ENCODE data around the gene SPACA4.
"Not testable (repeated sequence)": the region's sequence is repeated elsewhere in the genome, so short reads cannot be mapped to it uniquely, and the experiment has no call there.

SPACA4 gene, protein sequence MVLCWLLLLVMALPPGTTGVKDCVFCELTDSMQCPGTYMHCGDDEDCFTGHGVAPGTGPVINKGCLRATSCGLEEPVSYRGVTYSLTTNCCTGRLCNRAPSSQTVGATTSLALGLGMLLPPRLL

DNA sequence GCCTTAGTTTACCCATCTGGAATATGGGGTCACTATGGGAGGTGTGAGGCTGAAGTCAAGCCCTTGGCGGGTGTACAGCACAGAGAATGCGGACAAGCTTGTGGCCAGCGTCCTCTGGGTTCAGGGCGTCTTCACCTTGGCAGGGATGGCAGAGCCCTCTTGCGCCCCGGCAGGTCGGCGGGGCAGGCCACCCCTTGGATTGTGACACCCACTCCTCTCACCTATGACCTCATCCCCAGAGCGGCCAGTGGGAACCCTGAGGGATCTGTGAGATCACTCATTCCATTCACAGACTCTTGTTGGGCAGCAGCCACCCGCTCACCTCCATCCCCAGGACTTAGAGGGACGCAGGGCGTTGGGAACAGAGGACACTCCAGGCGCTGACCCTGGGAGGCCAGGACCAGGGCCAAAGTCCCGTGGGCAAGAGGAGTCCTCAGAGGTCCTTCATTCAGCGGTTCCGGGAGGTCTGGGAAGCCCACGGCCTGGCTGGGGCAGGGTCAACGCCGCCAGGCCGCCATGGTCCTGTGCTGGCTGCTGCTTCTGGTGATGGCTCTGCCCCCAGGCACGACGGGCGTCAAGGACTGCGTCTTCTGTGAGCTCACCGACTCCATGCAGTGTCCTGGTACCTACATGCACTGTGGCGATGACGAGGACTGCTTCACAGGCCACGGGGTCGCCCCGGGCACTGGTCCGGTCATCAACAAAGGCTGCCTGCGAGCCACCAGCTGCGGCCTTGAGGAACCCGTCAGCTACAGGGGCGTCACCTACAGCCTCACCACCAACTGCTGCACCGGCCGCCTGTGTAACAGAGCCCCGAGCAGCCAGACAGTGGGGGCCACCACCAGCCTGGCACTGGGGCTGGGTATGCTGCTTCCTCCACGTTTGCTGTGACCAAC lies at the start of gene SPACA4:
TSS of gene SPACA4 (plus strand) at position 280 of the 896 bp plus-strand sequence. CDS start at position 517, 237 bp downstream.
- Mint-ChIP-seq H3K4me1 (peaks cover 5% of the 10 kb centered on the region), H3K27ac (no peak within 1 kb of the TSS), H3K9me3 (no peaks in the 10 kb centered on the region), H3K36me3 (no peaks in the 10 kb centered on the region), H3K4me3 (no peak within 1 kb of the TSS), H3K27me3 (no peaks in the 10 kb centered on the region)
- ATAC-seq (ENCODE audit: low read depth) (no peak), DNase-seq (ENCODE audit: low spot score in 2 of 2) (no peak)

DNA sequence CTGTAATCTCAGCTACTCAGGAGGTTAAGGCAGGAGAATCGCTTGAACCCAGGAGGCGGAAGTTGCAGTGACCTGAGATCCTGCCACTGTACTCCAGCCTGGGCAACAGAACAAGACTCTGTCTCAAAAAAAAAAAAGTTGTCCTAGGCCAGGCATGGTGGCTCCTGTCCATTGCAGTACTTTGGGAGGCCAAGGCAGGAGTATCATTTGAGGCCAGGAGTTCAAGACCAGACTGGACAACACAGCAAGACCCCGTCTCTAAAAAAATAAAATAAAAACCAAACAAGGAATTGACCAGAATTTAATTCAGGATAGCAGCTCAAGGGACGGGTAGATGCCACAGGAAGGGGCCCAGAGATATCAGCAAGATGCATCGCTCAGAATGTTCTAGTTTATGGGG lies 49.7 kb upstream of the SPACA4 start:
- peaks cover 18% of the 10 kb centered on the region for H3K27me3 Mint-ChIP-seq
- DNase-seq (ENCODE audit: low spot score in 2 of 2) (no peak), ATAC-seq (ENCODE audit: low read depth) (no peak)
- H3K4me1 Mint-ChIP-seq: peaks cover 2% of the 10 kb centered on the region
- H3K36me3 Mint-ChIP-seq: no peaks in the 10 kb centered on the region
- H3K9me3 Mint-ChIP-seq: no peaks in the 10 kb centered on the region
- no peak overlapping the region for H3K27ac Mint-ChIP-seq
- H3K4me3 Mint-ChIP-seq: no peak overlapping the region

DNA sequence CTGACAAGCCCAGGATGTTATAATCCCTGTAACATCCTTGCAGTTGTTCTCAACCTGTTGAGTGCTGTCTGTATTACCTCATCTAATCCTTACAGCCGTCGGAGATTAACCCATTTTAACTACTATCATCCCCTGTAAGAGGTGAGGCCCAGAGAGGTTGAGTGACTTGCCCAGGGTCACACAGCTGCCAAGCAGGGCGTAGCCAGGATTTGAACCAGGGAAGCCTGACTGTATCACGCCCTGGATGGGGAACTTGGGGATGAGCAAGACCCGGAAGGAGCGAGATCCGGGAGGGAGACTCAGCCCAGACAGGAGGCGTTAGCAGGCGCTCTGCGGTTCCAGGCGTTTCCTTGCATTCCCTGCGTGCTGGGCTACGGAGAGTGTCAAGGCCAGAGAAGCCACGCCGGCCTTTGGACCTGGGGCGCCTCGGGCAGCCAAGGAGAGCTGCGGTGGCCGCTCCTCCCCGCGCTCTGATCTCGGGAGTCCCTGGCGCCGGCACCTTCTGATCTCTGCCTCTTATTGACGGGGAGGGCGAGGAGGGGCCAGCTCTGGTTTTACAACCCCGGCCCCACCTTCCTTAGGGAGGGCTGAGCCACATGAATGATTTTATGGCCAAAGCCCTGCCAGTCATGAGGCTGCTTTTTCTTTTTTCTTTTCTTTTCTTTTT lies 48.4 kb upstream of the SPACA4 start:
- peaks cover 18% of the 10 kb centered on the region for H3K27me3 Mint-ChIP-seq
- H3K9me3 Mint-ChIP-seq: no peaks in the 10 kb centered on the region
- H3K27ac Mint-ChIP-seq: no peak overlapping the region
- no peak overlapping the region for H3K4me3 Mint-ChIP-seq
- no peak for ATAC-seq (ENCODE audit: low read depth)
- peaks cover 2% of the 10 kb centered on the region for H3K4me1 Mint-ChIP-seq
- no peak for DNase-seq (ENCODE audit: low spot score in 2 of 2)
- no peaks in the 10 kb centered on the region for H3K36me3 Mint-ChIP-seq

DNA sequence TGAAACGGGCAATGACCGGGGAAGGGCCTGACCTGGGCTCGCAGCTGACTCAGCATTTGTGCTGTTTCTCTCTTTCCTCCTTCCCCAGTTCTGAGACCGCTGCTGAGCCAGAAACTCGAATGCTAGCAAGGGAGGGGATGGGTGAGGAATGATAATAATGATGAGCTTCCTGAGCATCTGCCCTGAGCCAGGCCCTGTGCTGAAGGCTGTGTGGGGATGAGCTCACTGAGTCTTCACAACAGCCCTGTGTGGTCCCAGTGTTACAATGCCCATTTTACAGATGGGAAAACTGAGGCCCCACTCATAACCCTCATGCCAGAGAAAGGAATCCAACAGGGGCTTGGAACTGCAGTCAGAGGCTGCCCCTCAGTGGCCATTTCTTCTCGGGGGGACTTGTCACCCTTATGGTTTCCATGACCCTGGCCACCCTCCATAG lies 46.4 kb upstream of the SPACA4 start:
- H3K4me1 Mint-ChIP-seq: peaks cover 4% of the 10 kb centered on the region
- peaks cover 16% of the 10 kb centered on the region for H3K27me3 Mint-ChIP-seq
- DNase-seq (ENCODE audit: low spot score in 2 of 2): no peak
- ATAC-seq (ENCODE audit: low read depth): no peak
- H3K27ac Mint-ChIP-seq: no peak overlapping the region
- no peaks in the 10 kb centered on the region for H3K9me3 Mint-ChIP-seq
- no peak overlapping the region for H3K4me3 Mint-ChIP-seq
- no peaks in the 10 kb centered on the region for H3K36me3 Mint-ChIP-seq

DNA sequence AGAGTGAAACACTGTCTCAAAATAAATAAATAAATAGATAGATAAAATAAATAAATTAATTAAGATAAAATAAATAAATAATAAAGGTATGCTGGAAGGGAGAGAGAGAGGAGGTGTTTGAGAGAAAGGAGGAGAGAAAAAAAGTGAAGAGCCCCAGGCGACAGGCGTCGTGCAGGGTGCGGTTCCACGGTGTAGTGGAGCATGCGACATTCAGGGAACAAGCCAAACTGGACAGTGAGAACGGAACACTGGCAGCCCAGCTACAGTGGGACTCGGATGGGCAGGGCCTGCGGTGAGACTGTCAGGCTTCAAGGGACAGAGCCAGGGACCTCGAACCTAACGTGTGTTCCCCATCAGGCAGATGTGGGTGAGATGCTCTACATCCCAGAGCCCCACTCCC lies 45.1 kb upstream of the SPACA4 start:
- H3K27ac Mint-ChIP-seq: no peak overlapping the region
- peaks cover 4% of the 10 kb centered on the region for H3K4me1 Mint-ChIP-seq
- no peak for DNase-seq (ENCODE audit: low spot score in 2 of 2)
- peaks cover 9% of the 10 kb centered on the region for H3K27me3 Mint-ChIP-seq
- ATAC-seq (ENCODE audit: low read depth): no peak
- no peaks in the 10 kb centered on the region for H3K9me3 Mint-ChIP-seq
- no peaks in the 10 kb centered on the region for H3K36me3 Mint-ChIP-seq
- H3K4me3 Mint-ChIP-seq: no peak overlapping the region

DNA sequence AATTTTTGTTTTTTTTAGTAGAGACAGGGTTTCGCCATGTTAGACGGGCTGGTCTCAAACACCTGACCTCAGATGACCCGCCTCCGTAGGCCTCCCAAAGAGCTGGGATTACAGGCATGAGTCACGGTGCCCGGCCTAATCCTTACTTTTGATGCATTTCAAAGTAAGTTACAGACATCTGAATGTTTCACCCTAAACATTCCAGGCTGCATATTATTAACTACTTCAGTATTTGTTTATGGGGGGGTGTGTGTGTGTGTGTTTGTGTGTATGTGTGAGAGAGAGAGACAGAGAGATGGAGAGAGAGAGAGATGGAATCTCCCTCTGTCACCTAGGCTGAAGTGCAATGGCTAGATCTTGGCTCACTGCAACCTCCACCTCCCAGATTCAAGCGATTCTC lies 41.5 kb upstream of the SPACA4 start:
- H3K9me3 Mint-ChIP-seq: no peaks in the 10 kb centered on the region
- DNase-seq (ENCODE audit: low spot score in 2 of 2) (no peak), ATAC-seq (ENCODE audit: low read depth) (no peak)
- H3K27ac Mint-ChIP-seq: no peak overlapping the region
- no peaks in the 10 kb centered on the region for H3K36me3 Mint-ChIP-seq
- peaks cover 13% of the 10 kb centered on the region for H3K27me3 Mint-ChIP-seq
- H3K4me1 Mint-ChIP-seq: peaks cover 5% of the 10 kb centered on the region
- no peak overlapping the region for H3K4me3 Mint-ChIP-seq

DNA sequence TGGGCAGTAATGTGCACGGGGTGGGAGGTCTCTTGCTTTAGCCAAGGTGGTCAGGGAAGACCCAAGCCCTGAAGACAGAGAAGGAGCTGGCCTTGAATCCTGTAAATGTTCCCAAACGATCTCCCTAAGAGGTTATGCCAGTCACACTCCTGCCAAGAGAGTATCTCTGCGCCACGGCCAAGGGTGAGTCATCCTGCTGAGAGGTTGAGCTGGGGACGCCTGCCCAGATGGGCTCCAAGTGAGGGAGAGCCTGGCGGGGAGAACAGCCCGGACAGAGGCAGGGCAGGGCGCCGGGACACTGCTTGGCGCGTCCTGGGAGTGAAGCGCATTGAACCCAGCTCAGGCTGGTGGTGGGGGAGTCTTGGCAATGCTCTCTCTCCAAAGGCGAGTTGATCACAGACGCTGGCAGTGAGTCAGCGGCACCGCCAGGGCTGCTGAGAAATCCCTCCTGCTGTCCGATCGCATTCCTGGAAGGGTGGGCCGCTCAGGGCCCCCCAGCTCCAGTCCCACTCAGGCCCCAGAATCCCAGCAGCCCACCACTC lies 38.1 kb upstream of the SPACA4 start:
- H3K36me3 Mint-ChIP-seq: no peaks in the 10 kb centered on the region
- H3K4me1 Mint-ChIP-seq: peaks cover 5% of the 10 kb centered on the region

DNA sequence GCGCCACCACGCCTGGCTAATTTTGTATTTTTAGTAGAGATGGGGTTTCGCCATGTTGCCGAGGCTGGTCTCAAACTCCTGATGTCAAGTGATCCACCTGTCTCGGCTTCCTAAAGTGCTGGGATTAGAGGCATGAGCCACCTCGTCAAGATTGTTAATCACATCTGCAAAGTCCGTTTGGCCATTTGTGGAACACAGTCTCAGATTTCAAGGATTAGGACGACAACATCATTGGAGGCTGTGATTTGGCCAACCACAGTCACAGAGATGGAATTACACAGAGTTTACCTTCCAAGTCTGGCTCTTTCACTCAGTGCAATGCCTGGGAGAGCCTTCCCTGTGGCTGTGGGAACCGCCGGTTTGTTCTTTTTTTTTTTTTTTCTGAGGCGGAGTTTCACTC lies 36.7 kb upstream of the SPACA4 start:
- peaks cover 9% of the 10 kb centered on the region for H3K27me3 Mint-ChIP-seq
- peaks cover 3% of the 10 kb centered on the region for H3K4me1 Mint-ChIP-seq
- ATAC-seq (ENCODE audit: low read depth) (no peak), DNase-seq (ENCODE audit: low spot score in 2 of 2) (no peak)
- no peaks in the 10 kb centered on the region for H3K36me3 Mint-ChIP-seq
- no peak overlapping the region for H3K4me3 Mint-ChIP-seq
- no peaks in the 10 kb centered on the region for H3K9me3 Mint-ChIP-seq
- no peak overlapping the region for H3K27ac Mint-ChIP-seq

More for the DNA sequence above, 38.1 kb upstream of the SPACA4 start:
- Mint-ChIP-seq H3K4me3 (no peak overlapping the region), H3K27me3 (peaks cover 9% of the 10 kb centered on the region), H3K27ac (no peak overlapping the region), H3K9me3 (no peaks in the 10 kb centered on the region)
- ATAC-seq (ENCODE audit: low read depth) (no peak), DNase-seq (ENCODE audit: low spot score in 2 of 2) (no peak)

DNA sequence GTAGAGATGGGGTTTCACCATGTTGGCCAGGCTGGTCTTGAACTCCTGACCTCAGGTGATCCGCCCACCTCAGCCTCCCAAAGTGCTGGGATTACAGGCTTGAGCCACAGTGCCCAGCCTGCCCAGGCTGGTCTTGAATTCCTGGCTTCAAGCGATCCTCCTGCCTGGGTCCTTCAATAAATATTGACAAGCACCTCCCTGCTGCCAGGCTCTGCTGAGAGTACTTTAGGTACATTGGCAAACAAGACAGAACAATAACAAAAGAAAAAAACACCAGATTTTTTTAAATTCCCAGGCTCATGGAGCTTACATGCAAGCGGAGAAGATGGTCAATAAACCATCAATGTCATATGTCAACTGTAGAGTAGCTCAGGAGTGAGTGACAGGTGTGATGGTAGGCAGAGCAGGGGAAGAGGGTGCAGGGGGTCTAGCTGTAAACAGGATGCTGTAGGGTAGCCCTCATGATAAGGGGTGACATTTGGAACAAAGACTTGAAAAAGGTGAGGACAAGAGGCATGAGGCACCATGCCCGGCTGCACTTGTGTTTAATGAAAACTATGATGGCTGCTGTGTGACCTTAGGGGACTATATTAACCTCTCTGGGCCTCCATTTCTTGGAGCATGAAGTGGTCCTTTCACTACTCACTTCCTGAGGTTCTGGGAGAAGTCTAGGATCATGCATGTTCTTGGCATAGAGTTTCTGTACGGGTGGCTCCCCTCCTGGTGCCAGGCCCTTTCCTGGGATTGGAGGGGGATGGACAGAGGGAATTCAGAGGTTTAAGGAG lies 35.0 kb upstream of the SPACA4 start:
- ATAC-seq (ENCODE audit: low read depth): no peak
- Mint-ChIP-seq H3K27me3 (peaks cover 9% of the 10 kb centered on the region), H3K36me3 (no peaks in the 10 kb centered on the region), H3K4me1 (peaks cover 3% of the 10 kb centered on the region), H3K27ac (no peak overlapping the region), H3K9me3 (no peaks in the 10 kb centered on the region), H3K4me3 (no peak overlapping the region)
- DNase-seq (ENCODE audit: low spot score in 2 of 2): no peak

DNA sequence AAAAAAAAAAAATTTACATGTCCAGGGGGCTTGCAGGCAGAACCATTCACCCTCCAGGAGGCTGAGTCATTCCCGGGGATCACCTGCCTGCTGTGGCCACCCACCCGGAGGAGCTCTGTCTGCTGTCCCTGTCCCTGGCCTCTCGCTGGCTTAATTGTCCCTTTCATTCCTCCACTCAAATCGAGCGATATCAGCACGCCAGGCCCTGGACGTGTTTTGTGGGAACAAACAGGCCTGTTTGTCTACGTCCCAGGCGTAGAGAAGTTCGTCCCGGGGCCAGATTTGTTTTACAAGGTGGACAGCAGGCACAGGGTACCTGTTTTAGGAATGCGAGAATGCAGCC lies 33.4 kb upstream of the SPACA4 start:
- no peak for DNase-seq (ENCODE audit: low spot score in 2 of 2)
- Mint-ChIP-seq H3K27me3 (peaks cover 3% of the 10 kb centered on the region), H3K4me1 (no peaks in the 10 kb centered on the region), H3K27ac (no peak overlapping the region), H3K4me3 (no peak overlapping the region), H3K36me3 (no peaks in the 10 kb centered on the region), H3K9me3 (no peaks in the 10 kb centered on the region)
- no peak for ATAC-seq (ENCODE audit: low read depth)

DNA sequence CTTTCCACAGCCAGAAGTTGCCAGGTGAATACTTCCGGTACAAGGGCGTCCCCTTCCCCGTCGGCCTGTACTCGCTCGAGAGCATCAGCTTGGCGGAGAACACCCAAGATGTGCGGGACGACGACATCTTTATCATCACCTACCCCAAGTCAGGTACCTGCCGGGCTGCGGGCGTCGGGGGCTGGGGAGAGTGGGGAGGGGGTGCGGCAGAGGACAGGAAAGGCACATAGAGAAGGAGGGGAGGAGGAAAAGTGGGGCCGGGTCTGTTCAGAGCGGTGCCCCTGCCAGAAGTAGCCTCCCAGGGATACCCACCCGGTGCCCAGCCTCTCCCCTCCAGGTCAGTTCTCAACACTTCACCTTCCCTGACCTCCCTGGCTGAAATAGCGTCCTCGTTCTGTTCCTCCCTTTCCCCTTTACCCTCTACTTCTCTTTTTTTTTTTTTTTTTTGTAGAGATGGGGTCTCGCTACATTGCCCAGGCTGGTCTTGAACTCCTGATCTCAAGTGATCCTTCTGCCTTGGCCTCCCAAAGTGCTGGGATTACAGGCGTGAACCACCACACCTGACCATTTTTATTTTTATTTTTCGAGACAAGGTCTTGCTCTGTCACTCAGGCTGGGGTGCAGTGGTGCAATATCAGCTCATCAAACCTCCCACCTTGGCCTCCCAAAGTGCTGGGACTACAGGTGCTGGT lies 30.5 kb upstream of the SPACA4 start:
- DNase-seq (ENCODE audit: low spot score in 2 of 2) (no peak), ATAC-seq (ENCODE audit: low read depth) (no peak)
- H3K27me3 Mint-ChIP-seq: no peaks in the 10 kb centered on the region
- H3K36me3 Mint-ChIP-seq: no peaks in the 10 kb centered on the region
- no peaks in the 10 kb centered on the region for H3K4me1 Mint-ChIP-seq
- H3K9me3 Mint-ChIP-seq: no peaks in the 10 kb centered on the region
- no peak overlapping the region for H3K27ac Mint-ChIP-seq
- no peak overlapping the region for H3K4me3 Mint-ChIP-seq

DNA sequence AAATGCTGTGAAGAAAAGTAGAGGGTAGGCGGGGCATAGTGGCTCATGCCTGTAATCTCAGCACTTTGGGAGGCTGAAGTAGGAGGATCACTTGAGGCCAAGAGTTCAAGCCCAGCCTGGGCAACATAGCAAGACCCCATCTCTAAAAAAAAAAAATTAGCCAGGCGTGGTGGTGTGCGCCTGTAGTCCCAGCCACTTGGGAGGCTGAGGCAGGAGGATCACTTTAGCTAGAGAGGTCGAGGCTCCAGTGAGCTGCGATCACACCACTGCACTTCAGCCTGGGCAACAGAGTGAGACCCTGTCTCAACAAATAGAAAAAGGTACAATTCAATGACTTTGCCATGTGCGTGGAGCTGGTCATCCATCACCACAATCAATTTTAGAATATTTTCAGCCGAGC lies 28.6 kb upstream of the SPACA4 start:
- not testable (repeated sequence) for H3K27ac Mint-ChIP-seq; H3K4me1 Mint-ChIP-seq; ATAC-seq (ENCODE audit: low read depth); H3K4me3 Mint-ChIP-seq; H3K36me3 Mint-ChIP-seq; H3K9me3 Mint-ChIP-seq; H3K27me3 Mint-ChIP-seq; DNase-seq (ENCODE audit: low spot score in 2 of 2)

DNA sequence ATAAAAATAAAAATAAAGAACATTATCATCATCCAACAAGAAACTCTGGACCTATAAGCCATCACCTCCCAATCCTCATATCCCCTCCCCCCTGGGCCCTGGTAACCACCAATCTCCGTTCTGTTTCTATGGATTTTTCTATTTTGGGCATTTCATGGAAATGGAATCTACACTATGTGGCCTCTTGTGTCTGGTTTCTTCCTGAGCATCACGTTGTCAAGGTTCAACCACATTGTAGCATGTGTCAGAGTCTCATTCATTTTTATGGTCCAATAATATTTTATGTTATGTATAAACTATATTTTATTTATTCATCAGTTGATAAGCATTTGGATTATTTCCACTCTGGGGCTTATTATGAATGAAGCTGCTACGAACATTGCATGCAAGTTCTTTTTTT lies 27.7 kb upstream of the SPACA4 start:
- no peaks in the 10 kb centered on the region for H3K36me3 Mint-ChIP-seq
- H3K27ac Mint-ChIP-seq: no peak overlapping the region
- no peak overlapping the region for H3K4me3 Mint-ChIP-seq
- DNase-seq (ENCODE audit: low spot score in 2 of 2) (no peak), ATAC-seq (ENCODE audit: low read depth) (no peak)
- no peaks in the 10 kb centered on the region for H3K27me3 Mint-ChIP-seq
- H3K4me1 Mint-ChIP-seq: peaks cover under 1% of the 10 kb centered on the region
- H3K9me3 Mint-ChIP-seq: no peaks in the 10 kb centered on the region

Data from memory B cell (primary cell).